ENCODE data around the gene APC2. TPM values are rescaled to one million over a fixed set of nuclear protein-coding genes. Genes with fewer than 3 reads are reported as not detected.

Gene APC2
- total and polyA plus RNA-seq, 12 donors, result 0.06 to 12.9 (median 0.77) TPM

- peaks cover 5 to 11% of the 10 kb centered on the region in 2 donors for H3K4me1 ChIP-seq (replicated peaks in 1 of 2)
- 91 to 93% (median 92%) methylated on average over 8 to 24 of the region's 24 CpGs for WGBS, 4 donors
- no peaks in the 10 kb centered on the region for H3K9me3 ChIP-seq (replicated peaks in 1 of 3)
- H3K4me3 ChIP-seq, result no peak overlapping the region
- peaks cover 26% of the 10 kb centered on the region for H3K27me3 ChIP-seq
- intact Hi-C loops (cut with DNase I), result no loop called here
- no peak for DNase-seq
- H3K36me3 ChIP-seq (replicated peaks in 1 of 2), result no peaks in the 10 kb centered on the region
- no peak for TF ChIP-seq POLR2A (IDR thresholded peaks at IDR 0.05)
- no peak for TF ChIP-seq CTCF (IDR thresholded peaks at IDR 0.05)
- no peak overlapping the region for H3K27ac ChIP-seq
Measured at GRCh38 chr19:1461862-1462261, 11.9 kb downstream of the APC2 start.

GRCh38 chr19:1465191-1466016 is 15.5 kb downstream of the APC2 start:
- intact Hi-C loops (cut with DNase I), result no loop called here
- no peak overlapping the region for H3K4me3 ChIP-seq
- no peak overlapping the region for H3K27ac ChIP-seq
- peak in 4 of 7 donors; percentile 50 to 62 (median 56) for DNase-seq
- H3K4me1 ChIP-seq (replicated peaks in 1 of 2), result peaks cover 9 to 32% of the 10 kb centered on the region in 2 donors
- 36 to 62% (median 41%) methylated on average over 10 to 83 of the region's 83 CpGs for WGBS, 4 donors
- peaks cover 41% of the 10 kb centered on the region for H3K27me3 ChIP-seq
- no peaks in the 10 kb centered on the region for H3K36me3 ChIP-seq (replicated peaks in 1 of 2)
- no peaks in the 10 kb centered on the region for H3K9me3 ChIP-seq (replicated peaks in 1 of 3)
- peak in 5 of 6 experiments; percentile 19 to 48 (median 36) for TF ChIP-seq CTCF (IDR thresholded peaks at IDR 0.05)
- TF ChIP-seq POLR2A (IDR thresholded peaks at IDR 0.05), result no peak

- no peak overlapping the region for H3K27ac ChIP-seq
- no peaks in the 10 kb centered on the region for H3K36me3 ChIP-seq (replicated peaks in 1 of 2)
- no peak for TF ChIP-seq CTCF (IDR thresholded peaks at IDR 0.05)
- TF ChIP-seq POLR2A (IDR thresholded peaks at IDR 0.05), result no peak
- intact Hi-C loops (cut with DNase I), result no loop called here
- 31 to 56% (median 33%) methylated on average over 14 to 40 of the region's 41 CpGs; no CpG with 5 or more reads in 1 of the 4 donors for WGBS, 4 donors
- DNase-seq, result peak in 1 of 7 donors; percentile 50
- H3K4me3 ChIP-seq, result no peak overlapping the region
- no peaks in the 10 kb centered on the region for H3K9me3 ChIP-seq (replicated peaks in 1 of 3)
- peaks cover 15 to 39% of the 10 kb centered on the region in 2 donors for H3K4me1 ChIP-seq (replicated peaks in 1 of 2)
- peaks cover 47% of the 10 kb centered on the region for H3K27me3 ChIP-seq
Measured at GRCh38 chr19:1466018-1466460, 16.1 kb downstream of the APC2 start.

GRCh38 chr19:1466461-1467214 is 16.7 kb downstream of the APC2 start:
- peaks cover 53% of the 10 kb centered on the region for H3K27me3 ChIP-seq
- peaks cover 15 to 45% of the 10 kb centered on the region in 2 donors for H3K4me1 ChIP-seq (replicated peaks in 1 of 2)
- WGBS, 4 donors, result 0 to 31% (median 28%) methylated on average over 5 to 70 of the region's 70 CpGs; no CpG with 5 or more reads in 1 of the 4 donors
- no peak for TF ChIP-seq POLR2A (IDR thresholded peaks at IDR 0.05)
- no peak for TF ChIP-seq CTCF (IDR thresholded peaks at IDR 0.05)
- no peaks in the 10 kb centered on the region for H3K9me3 ChIP-seq (replicated peaks in 1 of 3)
- H3K4me3 ChIP-seq, result no peak overlapping the region
- H3K36me3 ChIP-seq (replicated peaks in 1 of 2), result no peaks in the 10 kb centered on the region
- DNase-seq, result no peak
- no peak overlapping the region for H3K27ac ChIP-seq
- intact Hi-C loops (cut with DNase I), result no loop called here
